HPDE6-E6E7 (cell line): ENCODE measurements around the gene COA1.
"Not testable (repeated sequence)": the region's sequence is repeated elsewhere in the genome, so short reads cannot be mapped to it uniquely, and the experiment has no call there.

Source experiments
- DNase-seq: peaks from one replicate; pipeline ENCODE4 v3.0.0; 2011; ENCODE audit warnings: missing footprints; ENCODE audit errors: extremely low spot score

The COA1 gene

GRCh38 chr7:43758029-43758821 lies 28.9 kb upstream of the COA1 start, which contains the start of gene BLVRA:
TSS of gene BLVRA (plus strand) at chr7:43758680. CDS start at chr7:43771159, 12,479 bp downstream.
- DNase-seq: peak; percentile 43

- no peak for DNase-seq
Measured at GRCh38 chr7:43757073-43757720, 27.9 kb upstream of the COA1 start.

DNA sequence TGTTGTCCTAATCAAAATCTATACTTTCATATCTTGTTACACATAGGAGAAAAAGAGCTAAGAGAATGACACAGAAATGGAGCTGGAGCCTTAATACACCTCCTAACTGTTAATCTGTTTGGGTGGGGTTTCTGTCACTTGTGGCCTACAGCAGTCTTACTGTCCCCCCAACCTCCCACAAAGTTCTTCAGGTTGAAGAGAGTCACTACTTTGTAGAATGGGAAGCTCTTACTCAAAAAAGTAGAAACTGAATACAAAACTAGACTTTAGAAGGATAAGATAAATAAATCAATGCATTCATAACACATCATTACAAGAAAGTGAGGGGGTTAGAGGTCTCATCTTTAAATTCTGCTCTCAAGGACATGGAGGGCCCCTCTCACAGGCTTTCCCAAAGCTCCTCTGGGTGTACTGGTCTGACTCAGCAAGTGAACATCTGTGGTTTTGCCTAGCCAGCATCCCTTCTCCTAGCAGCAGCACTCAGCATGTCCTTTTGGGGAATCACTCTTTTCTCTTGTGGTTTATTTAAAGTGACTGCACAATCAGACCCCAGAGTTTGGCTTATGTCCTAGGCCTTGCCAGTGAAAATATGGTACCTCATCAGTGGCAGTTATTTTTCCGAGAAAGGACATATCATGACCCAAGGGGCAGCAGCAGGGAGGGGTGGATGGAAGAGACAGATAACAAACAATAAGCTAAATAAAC lies 27.2 kb upstream of the COA1 start:
- DNase-seq: no peak

DNA sequence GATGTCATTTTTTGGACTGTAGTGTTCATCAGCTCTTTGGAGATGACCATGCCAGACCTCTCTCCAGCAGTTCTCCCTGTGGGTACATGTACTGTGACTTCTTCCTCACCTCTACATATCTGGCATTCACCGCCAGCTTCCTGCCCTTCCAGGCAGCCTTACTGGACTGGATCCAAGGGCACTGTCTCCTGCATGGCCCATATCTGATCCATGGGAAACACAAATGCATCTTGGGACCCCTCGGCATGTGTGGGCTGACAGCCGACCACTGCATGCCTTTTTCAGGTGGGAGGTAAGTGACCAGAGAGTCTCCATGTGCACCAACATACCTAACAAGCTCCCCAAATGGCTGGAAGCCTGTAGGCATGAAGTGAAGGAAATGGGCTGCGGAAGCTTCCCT lies 25.3 kb upstream of the COA1 start:
- no peak for DNase-seq

DNA sequence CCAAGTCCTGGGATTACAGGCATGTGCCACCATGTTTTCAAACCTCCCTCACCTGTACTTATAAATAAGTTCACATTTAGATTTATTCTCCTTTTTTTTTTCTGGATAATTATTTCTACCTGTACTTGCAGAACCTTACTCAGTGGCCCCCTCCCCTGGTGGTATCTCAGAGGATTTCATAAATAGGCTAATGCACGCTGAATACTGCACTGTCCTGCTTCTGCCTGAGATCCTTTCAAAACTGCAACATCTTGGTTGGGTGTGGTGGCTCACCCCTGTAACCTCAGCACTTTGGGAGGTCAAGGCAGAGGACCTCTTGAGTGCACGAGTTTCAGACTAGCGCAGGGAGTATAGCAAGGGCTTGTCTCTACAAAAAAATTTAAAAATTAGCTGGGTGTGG lies 24.5 kb upstream of the COA1 start:
- DNase-seq: no peak

GRCh38 chr7:43753271-43753810 lies 24.0 kb upstream of the COA1 start:
- DNase-seq: no peak

DNA sequence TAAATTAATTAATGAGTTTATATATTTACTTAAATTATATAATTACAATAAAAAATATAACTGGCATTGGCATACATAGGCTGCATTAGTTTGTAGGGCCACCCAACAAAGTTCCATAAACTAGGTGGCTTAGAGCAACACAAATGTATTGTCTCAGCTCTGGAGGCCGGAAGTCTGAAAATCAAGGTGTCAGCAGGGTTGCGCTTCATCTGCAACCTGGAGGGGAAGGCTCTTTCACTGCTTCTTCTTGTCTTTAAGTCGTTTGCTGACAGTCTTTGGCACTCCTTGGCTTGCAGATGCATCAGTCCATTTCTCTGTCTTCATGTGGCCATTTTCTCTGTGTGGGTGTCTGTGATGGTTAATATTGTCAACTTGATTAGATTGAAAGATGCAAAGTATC lies 23.1 kb upstream of the COA1 start:
- no peak for DNase-seq

DNA sequence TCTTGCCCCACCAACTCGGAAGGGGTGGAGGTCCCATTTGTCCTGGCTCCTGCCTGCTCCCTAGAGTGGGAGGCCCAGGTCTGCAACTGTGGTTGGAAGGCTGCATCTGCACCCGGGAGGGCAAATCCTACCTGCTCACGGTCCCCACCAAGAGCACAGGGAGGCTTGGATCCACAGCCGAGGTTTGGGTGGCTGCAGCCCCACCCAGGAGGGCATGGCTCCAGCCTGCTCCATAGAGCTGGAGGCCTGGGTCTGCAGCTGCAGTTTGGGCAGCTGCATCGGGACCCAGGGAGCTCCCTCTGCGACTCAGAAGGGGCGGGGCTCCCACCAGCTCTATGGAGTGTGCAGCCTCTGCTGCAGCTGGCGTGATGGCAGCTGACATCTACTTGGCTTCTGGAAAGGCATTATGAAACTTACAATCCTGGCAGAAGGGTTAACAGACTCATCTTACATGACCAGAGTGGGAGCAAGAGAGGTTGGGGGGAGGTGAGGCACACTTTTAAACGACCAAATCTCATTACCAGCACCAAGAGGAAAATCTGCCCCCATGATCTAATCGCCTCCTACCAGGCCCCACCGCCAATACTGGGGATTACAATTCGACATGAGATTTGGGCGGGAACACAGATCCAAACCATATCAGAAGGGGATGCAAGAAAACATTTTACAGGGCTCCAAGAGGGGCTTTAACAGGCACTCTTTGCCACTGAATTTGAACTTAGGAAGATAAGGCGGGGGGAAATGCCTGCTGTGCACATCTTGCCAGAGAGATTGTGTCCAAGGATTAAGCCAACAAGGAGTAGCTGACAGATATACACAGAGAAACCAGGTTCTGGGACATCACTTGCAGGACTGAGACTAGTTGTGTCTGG lies 20.9 kb upstream of the COA1 start:
- no peak for DNase-seq

- no peak for DNase-seq
Measured at GRCh38 chr7:43749383-43749940, 20.1 kb upstream of the COA1 start.

- no peak for DNase-seq
Measured at GRCh38 chr7:43747328-43748105, 18.2 kb upstream of the COA1 start.

- no peak for DNase-seq
Measured at GRCh38 chr7:43742692-43743091, 13.4 kb upstream of the COA1 start.

DNA sequence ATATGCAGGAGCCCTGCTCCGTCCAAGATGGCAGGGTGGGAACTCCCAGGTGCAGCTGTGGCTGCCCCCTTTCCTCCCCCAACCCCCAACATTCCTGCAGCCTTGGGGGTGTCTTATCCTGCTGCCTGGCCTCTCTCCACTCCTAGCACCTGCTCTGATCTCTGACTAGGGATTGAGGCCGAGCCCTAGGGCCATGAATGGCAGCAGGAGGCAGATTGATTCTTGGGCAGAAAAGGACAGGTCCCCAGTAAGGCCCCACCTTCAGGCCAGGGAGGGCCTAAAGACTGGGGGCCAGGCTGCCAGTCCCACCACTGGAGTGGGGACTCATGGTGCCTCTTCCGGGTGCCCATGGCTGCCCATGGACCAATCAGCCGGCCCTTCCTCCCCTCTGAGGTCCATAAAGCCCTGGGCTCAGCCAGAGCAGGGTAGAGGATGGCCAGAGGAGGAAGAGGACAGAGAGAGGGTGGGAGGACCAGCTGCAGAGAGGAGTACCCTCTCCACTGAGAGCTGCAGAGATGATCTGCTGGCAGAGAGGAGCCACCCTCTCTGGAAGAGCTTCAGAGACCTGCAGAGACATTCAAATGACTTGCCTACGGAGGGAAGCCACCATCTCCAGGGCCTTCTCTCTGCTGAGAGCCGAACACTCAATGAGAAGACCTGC lies 8.3 kb upstream of the COA1 start:
- no peak for DNase-seq

DNA sequence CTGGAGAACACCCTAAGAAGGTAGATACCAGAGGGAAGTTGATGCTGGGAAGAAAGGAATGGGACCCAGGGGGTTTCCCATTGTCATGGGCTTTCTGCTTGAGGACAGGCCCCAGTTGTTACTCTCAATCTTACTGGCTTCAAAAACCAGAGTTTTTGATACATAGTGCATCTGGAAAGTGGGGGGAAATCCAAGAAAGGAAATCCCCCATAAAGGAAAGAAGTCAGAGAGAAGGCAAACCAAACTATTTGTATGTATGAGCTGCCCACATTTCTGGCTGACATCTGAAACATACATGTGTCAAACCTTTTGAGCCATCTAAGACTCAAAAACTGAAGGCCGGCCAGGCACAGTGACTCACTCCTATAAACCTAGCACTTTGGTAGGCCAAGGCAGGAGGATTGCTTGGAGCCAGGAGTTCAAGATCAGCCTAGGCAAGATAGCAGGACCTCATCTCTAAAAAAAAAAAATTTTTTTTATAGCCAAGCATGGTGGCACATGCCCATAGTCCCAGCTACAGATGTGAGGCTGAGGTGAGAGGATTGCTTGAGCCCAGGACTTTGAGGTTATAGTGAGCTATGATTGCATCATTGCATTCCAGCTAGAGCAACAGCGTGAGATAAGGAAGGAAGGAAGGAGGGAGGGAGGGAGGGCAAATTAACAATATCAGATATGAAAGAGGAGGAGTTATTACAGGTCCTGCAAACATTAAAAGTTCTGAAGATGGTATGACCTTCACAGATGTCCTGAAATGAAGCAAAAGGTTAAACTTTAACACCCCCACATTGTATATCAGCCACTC lies 6.7 kb upstream of the COA1 start:
- no peak for DNase-seq

GRCh38 chr7:43735403-43735801 lies 6.1 kb upstream of the COA1 start:
- no peak for DNase-seq

DNA sequence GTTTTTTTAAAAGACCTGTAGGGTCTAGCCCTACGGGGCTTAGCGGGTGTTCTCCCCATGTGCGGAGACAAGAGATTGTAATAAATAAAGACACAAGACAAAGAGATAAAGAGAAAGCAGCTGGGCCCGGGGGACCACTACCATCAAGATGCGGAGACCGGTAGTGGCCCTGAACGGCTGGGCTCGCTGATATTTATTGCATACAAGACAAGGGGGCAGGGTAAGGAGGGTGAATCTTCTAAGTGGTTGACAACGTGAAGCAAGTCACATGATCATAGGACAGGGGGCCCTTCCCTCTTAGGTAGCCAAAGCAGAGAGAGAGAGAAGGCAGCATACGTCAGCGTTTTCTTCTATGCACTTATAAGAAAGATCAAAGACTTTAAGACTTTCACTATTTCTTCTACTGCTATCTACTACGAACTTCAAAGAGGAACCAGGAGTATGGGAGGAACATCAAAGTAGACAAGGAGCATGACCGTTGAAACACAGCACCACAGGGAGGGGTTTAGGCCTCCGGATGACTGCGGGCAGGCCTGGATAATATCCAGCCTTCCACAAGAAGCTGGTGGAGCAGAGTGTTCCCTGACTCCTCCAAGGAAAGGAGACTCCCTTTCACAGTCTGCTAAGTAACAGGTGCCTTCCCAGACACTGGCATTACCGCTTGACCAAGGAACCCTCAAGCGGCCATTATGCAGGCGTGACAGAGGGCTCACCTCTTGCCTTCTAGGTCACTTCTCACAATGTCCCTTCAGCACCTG lies 5.4 kb upstream of the COA1 start:
- not testable (repeated sequence) for DNase-seq

GRCh38 chr7:43731494-43731893 lies 2.2 kb upstream of the COA1 start:
- DNase-seq: not testable (repeated sequence)

GRCh38 chr7:43729924-43730248 lies 563 bp upstream of the COA1 start:
- no peak for DNase-seq

DNA sequence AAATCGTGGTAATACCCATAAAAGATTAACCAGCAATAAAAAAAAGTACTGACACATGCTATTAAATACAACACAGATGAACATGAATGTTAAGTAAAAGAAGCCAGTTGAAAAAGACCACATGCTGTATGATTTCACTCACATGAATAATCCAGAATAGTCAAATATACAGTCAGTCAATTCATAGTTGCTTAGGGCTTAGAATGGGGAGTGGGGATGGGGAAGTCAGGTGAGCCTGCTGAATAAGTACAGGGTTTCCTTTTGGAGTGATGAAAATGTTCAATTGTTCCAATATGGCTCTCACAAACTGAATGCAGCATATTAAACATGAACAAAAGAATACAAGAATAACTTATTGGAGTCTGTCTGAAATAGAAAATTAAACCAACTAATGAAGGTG lies 1.8 kb downstream of the COA1 start:
- no peak for DNase-seq
